ENCODE results near the gene EVA1B. TPM values are rescaled to one million over a fixed set of nuclear protein-coding genes. Genes with fewer than 3 reads are reported as not detected.
A peak's percentile ranks its signal among the peaks of the same experiment; 100 is the strongest.

The EVA1B gene
- total and polyA plus RNA-seq, 2 of the 13 experiments (the other 11 are each of a cell fraction or from before 2014, with no cell fraction given), result 3.9 to 6.6 TPM

- Histone ChIP-seq H4K20me1 (ENCODE audit: insufficient read depth, low read length) (no peaks in the 10 kb centered on the region), H3K4me2 (ENCODE audit: low read depth, low read length) (no peak overlapping the region), H3K79me2 (ENCODE audit: insufficient read depth, low read length) (no peaks in the 10 kb centered on the region), H3K9ac (ENCODE audit: insufficient read depth, low read depth, low read length) (no peak overlapping the region), H3K27me3 (ENCODE audit: control insufficient read depth in 1 of 2, insufficient read depth in 2 of 2, low read length in 2 of 2) (no peaks in the 10 kb centered on the region), H3K4me3 (replicated peaks in 1 of 3; ENCODE audit: insufficient read depth in 1 of 3, low read depth in 2 of 3, low read length in 3 of 3) (no peak overlapping the region), H2AFZ (ENCODE audit: low read length) (no peak overlapping the region), H3K27ac (ENCODE audit: extremely low read length, insufficient read depth, low read length) (no peak overlapping the region), H3K9me3 (ENCODE audit: low read length) (no peaks in the 10 kb centered on the region), H3K36me3 (replicated peaks in 1 of 2; ENCODE audit: control insufficient read depth in 1 of 2, insufficient read depth in 2 of 2, low read length in 2 of 2) (peaks cover 37 to 68% of the 10 kb centered on the region in 2 experiments), H3K4me1 (ENCODE audit: insufficient read depth, low read length) (peaks cover 50% of the 10 kb centered on the region)
- intact Hi-C loops (cut with micrococcal nuclease; ENCODE audit: unreplicated experiment), result no loop called here
- no peak for ATAC-seq
- no peak for DNase-seq (ENCODE audit: low spot score)
- no TSS peak for BruUV-seq (replicated peaks)
- FAIRE-seq, result no peak
- TF ChIP-seq AGO2 (optimal IDR thresholded peaks at IDR 0.05; ENCODE audit: low read depth, low read length), result peak; percentile 44
- TF ChIP-seq THAP9 (CRISPR knock-in tag; IDR thresholded peaks at IDR 0.05; ENCODE audit: borderline replicate concordance), result no peak
- 100% methylated on average over 1 of the region's 16 CpGs for WGBS (ENCODE audit: low lambda C conversion rate)
- ChIA-PET CTCF (ENCODE audit: low intra/inter-chr PET ratio, low total read pairs) (no interaction called here), POLR2A (interaction anchor here (0.6 kb wide), 1 partner anchor 51 kb away, joined by 3 read pairs; no protein-coding TSS in a partner anchor)
- in situ Hi-C loops (cut with HindIII; ENCODE audit: extremely low pct_ligation_motif_present, low pct_unique_long_range_greater_than_20kb), result no loop called here
These were observed 26.4 kb upstream of the EVA1B start for GRCh38 chr1:36349839-36350238.

GRCh38 chr1:36349241-36349671 lies 25.8 kb upstream of the EVA1B start:
- no peak overlapping the region for H3K9ac ChIP-seq (ENCODE audit: insufficient read depth, low read depth, low read length)
- H3K9me3 ChIP-seq (ENCODE audit: low read length), result no peaks in the 10 kb centered on the region
- ChIA-PET CTCF (ENCODE audit: low intra/inter-chr PET ratio, low total read pairs) (no interaction called here), POLR2A (no interaction called here)
- H3K27me3 ChIP-seq (ENCODE audit: control insufficient read depth in 1 of 2, insufficient read depth in 2 of 2, low read length in 2 of 2), result no peaks in the 10 kb centered on the region
- no peaks in the 10 kb centered on the region for H4K20me1 ChIP-seq (ENCODE audit: insufficient read depth, low read length)
- peak; percentile 11 for DNase-seq (ENCODE audit: low spot score)
- H2AFZ ChIP-seq (ENCODE audit: low read length), result no peak overlapping the region
- BruUV-seq (replicated peaks), result no TSS peak
- WGBS (ENCODE audit: low lambda C conversion rate), result 84% methylated on average over 4 of the region's 7 CpGs
- peaks cover 33 to 68% of the 10 kb centered on the region in 2 experiments for H3K36me3 ChIP-seq (replicated peaks in 1 of 2; ENCODE audit: control insufficient read depth in 1 of 2, insufficient read depth in 2 of 2, low read length in 2 of 2)
- FAIRE-seq, result no peak
- H3K79me2 ChIP-seq (ENCODE audit: insufficient read depth, low read length), result no peaks in the 10 kb centered on the region
- ATAC-seq, result no peak
- intact Hi-C loops (cut with micrococcal nuclease; ENCODE audit: unreplicated experiment) (no loop called here), in situ Hi-C loops (cut with HindIII; ENCODE audit: extremely low pct_ligation_motif_present, low pct_unique_long_range_greater_than_20kb) (no loop called here)
- H3K4me2 ChIP-seq (ENCODE audit: low read depth, low read length), result no peak overlapping the region
- H3K27ac ChIP-seq (ENCODE audit: extremely low read length, insufficient read depth, low read length), result peak overlapping the region; percentile 8
- no peak overlapping the region for H3K4me3 ChIP-seq (replicated peaks in 1 of 3; ENCODE audit: insufficient read depth in 1 of 3, low read depth in 2 of 3, low read length in 3 of 3)
- H3K4me1 ChIP-seq (ENCODE audit: insufficient read depth, low read length), result peaks cover 49% of the 10 kb centered on the region
- TF ChIP-seq XBP1 (CRISPR knock-in tag; IDR thresholded peaks at IDR 0.05) (no peak), ZNF441 (CRISPR knock-in tag; IDR thresholded peaks at IDR 0.05; ENCODE audit: borderline replicate concordance) (no peak), CAMTA2 (CRISPR knock-in tag; IDR thresholded peaks at IDR 0.05; ENCODE audit: borderline replicate concordance) (no peak), SYNCRIP (IDR thresholded peaks at IDR 0.05; ENCODE audit: insufficient read depth, low read depth, low read length) (no peak), MAFG (CRISPR knock-in tag; IDR thresholded peaks at IDR 0.05) (no peak), RBM22 (optimal IDR thresholded peaks at IDR 0.05; ENCODE audit: low read length) (peak; percentile 16), MTF1 (CRISPR knock-in tag; IDR thresholded peaks at IDR 0.05) (no peak), ELF4 (CRISPR knock-in tag; IDR thresholded peaks at IDR 0.05; ENCODE audit: borderline replicate concordance) (no peak), ZFP36 (IDR thresholded peaks at IDR 0.05; ENCODE audit: borderline replicate concordance, low read depth, low read length, partially characterized antibody) (no peak), FOSL2 (CRISPR knock-in tag; IDR thresholded peaks at IDR 0.05) (0 out of 2 replicates have a peak, but pooled peaks have one; percentile 9), ZNF337 (CRISPR knock-in tag; IDR thresholded peaks at IDR 0.05; ENCODE audit: borderline replicate concordance, low read depth) (no peak), ZNF276 (CRISPR knock-in tag; IDR thresholded peaks at IDR 0.05; ENCODE audit: low read depth) (no peak), ZNF430 (CRISPR knock-in tag; IDR thresholded peaks at IDR 0.05) (no peak)
